Colonic mucosa (tissue), 4 donors: Measurements from ENCODE around the gene TUBGCP2. TPM values are rescaled to one million over a fixed set of nuclear protein-coding genes. Genes with fewer than 3 reads are reported as not detected.

Source experiments
- DNase-seq: peaks from one replicate; pipeline ENCODE4 v3.0.0-alpha.2; 2020
- H3K27ac ChIP-seq: fragments of 200-600 bp; one replicate; pipeline ENCODE4 v1.8.0; 2021
- H3K27me3 ChIP-seq: fragments of 200-600 bp; one replicate; pipeline ENCODE4 v1.8.0; 2021
- H3K36me3 ChIP-seq: fragments of 200-600 bp; one replicate; pipeline ENCODE4 v1.8.0; 2021
- H3K4me1 ChIP-seq: fragments of 200-600 bp; one replicate; pipeline ENCODE4 v1.8.0; 2021; ENCODE audit warnings: mild to moderate bottlenecking
- H3K4me3 ChIP-seq: fragments of 200-600 bp; one replicate; pipeline ENCODE4 v1.8.0; 2021
- H3K9ac ChIP-seq, 2 donors: one replicate each; pipeline ENCODE4 v1.7.0; 2013; ENCODE audit warnings: control low read depth in 2 of 2, low read depth in 2 of 2, low read length in 2 of 2
- H3K9me3 ChIP-seq: fragments of 200-600 bp; one replicate; pipeline ENCODE4 v1.8.0; 2021
- CTCF ChIP-seq: fragments of 200-600 bp; IDR thresholded peaks from one replicate; pipeline ENCODE4 v1.8.0; 2022; ENCODE audit warnings: antibody characterized with exemption, mild to moderate bottlenecking
- intact Hi-C: fragments of 100-400 bp; cut with DNase I; formaldehyde crosslinking; loops from one replicate; pipeline ENCODE4 v1.14.1; 2022
- total RNA-seq, 2 donors: library from RNA; stranded (reverse); fragmentation: NEBNext Ultra II Directional in 1 of 2; extraction: Animal tissue kit (Norgen Biotek cat#: 25700) in 1 of 2; gene quantifications; one replicate each; pipeline ENCODE4 v1.2.1, GENCODE V29; 2021
- donor health status: healthy.
- donor health status: DM: no; HTN: no; CAD: no.
- donor health status: DM: no; HTN: no; CAD: no.

TUBGCP2 gene
- total RNA-seq, 2 donors from 2014 or later: 64.7 to 67.5 TPM

GRCh38 chr10:133258066-133258817 is 50.4 kb downstream of the TUBGCP2 start:
- Histone ChIP-seq H3K9ac (peak overlapping the region; percentile 58 to 61), H3K4me3 (peak overlapping the region; percentile 8), H3K9me3 (no peaks in the 10 kb centered on the region), H3K4me1 (peaks cover 37% of the 10 kb centered on the region), H3K27me3 (no peaks in the 10 kb centered on the region), H3K36me3 (no peaks in the 10 kb centered on the region), H3K27ac (peak overlapping the region; percentile 50)
- intact Hi-C loops: no loop called here
- peak; percentile 73 for DNase-seq
- TF ChIP-seq CTCF: no peak

- no peaks in the 10 kb centered on the region for H3K27me3 ChIP-seq
- no peaks in the 10 kb centered on the region for H3K9me3 ChIP-seq
- H3K4me3 ChIP-seq: peak overlapping the region; percentile 8
- peak; percentile 87 for DNase-seq
- peaks cover 30% of the 10 kb centered on the region for H3K4me1 ChIP-seq
- peak; percentile 24 for TF ChIP-seq CTCF
- peak overlapping the region; percentile 12 for H3K27ac ChIP-seq
- no peaks in the 10 kb centered on the region for H3K36me3 ChIP-seq
- peak overlapping the region; percentile 58 to 61 for H3K9ac ChIP-seq
- intact Hi-C loops: no loop called here
Observed at GRCh38 chr10:133257489-133258065, 51.1 kb downstream of the TUBGCP2 start.

GRCh38 chr10:133255323-133255722 is 53.3 kb downstream of the TUBGCP2 start:
- Histone ChIP-seq H3K36me3 (no peaks in the 10 kb centered on the region), H3K27ac (no peak overlapping the region), H3K9me3 (no peaks in the 10 kb centered on the region), H3K4me1 (peaks cover 18% of the 10 kb centered on the region), H3K4me3 (no peak overlapping the region), H3K27me3 (peaks cover 6% of the 10 kb centered on the region), H3K9ac (no peak overlapping the region)
- intact Hi-C loops: no loop called here
- no peak for DNase-seq
- TF ChIP-seq CTCF: no peak

GRCh38 chr10:133254421-133255120 is 54.1 kb downstream of the TUBGCP2 start:
- Histone ChIP-seq H3K27me3 (peaks cover 6% of the 10 kb centered on the region), H3K4me3 (no peak overlapping the region), H3K9ac (no peak overlapping the region), H3K36me3 (no peaks in the 10 kb centered on the region), H3K27ac (no peak overlapping the region), H3K9me3 (no peaks in the 10 kb centered on the region), H3K4me1 (peaks cover 18% of the 10 kb centered on the region)
- no peak for DNase-seq
- TF ChIP-seq CTCF: no peak
- intact Hi-C loops: no loop called here

GRCh38 chr10:133253361-133253955 is 55.2 kb downstream of the TUBGCP2 start:
- peaks cover 14% of the 10 kb centered on the region for H3K4me1 ChIP-seq
- no peaks in the 10 kb centered on the region for H3K36me3 ChIP-seq
- H3K9me3 ChIP-seq: no peaks in the 10 kb centered on the region
- no peak overlapping the region for H3K4me3 ChIP-seq
- no peak for DNase-seq
- no peak overlapping the region for H3K9ac ChIP-seq
- peaks cover 6% of the 10 kb centered on the region for H3K27me3 ChIP-seq
- no peak for TF ChIP-seq CTCF
- H3K27ac ChIP-seq: no peak overlapping the region
- intact Hi-C loops: no loop called here
